ENCODE data around the gene FAM171A1.

GRCh38 chr10:15214237-15214636 is 156.9 kb downstream of the FAM171A1 start:
- TF ChIP-seq CTCF (IDR thresholded peaks at IDR 0.05) (no peak), EZH2 (IDR thresholded peaks at IDR 0.05; ENCODE audit: borderline replicate concordance, insufficient read depth, low read depth, low read length, poor library complexity, severe bottlenecking) (no peak)
